ENCODE data around the gene RABGAP1L. TPM values are rescaled to one million over a fixed set of nuclear protein-coding genes. Genes with fewer than 3 reads are reported as not detected.

RABGAP1L gene
- total RNA-seq, 1 experiment from 2014 or later, result 20.8 TPM

GRCh38 chr1:174971466-174971865 lies 812.1 kb downstream of the RABGAP1L start:
- DNase-seq (ENCODE audit: extremely low read depth, low read depth), result no peak

GRCh38 chr1:174971902-174972301 lies 812.6 kb downstream of the RABGAP1L start:
- DNase-seq (ENCODE audit: extremely low read depth, low read depth), result no peak

- no peak for DNase-seq (ENCODE audit: extremely low read depth, low read depth)
Measured at GRCh38 chr1:174974711-174975119, 815.4 kb downstream of the RABGAP1L start.

- no peak for DNase-seq (ENCODE audit: extremely low read depth, low read depth)
Measured at GRCh38 chr1:174975764-174976163, 816.4 kb downstream of the RABGAP1L start.

GRCh38 chr1:174976436-174977108 lies 817.3 kb downstream of the RABGAP1L start:
- no peak for DNase-seq (ENCODE audit: extremely low read depth, low read depth)

GRCh38 chr1:174982971-174983689 lies 823.8 kb downstream of the RABGAP1L start:
- DNase-seq (ENCODE audit: extremely low read depth, low read depth), result peak; percentile 40

- no peak for DNase-seq (ENCODE audit: extremely low read depth, low read depth)
Measured at GRCh38 chr1:174984952-174985351, 825.6 kb downstream of the RABGAP1L start.

- DNase-seq (ENCODE audit: extremely low read depth, low read depth), result no peak
Measured at GRCh38 chr1:174988539-174988938, 829.2 kb downstream of the RABGAP1L start.

- no peak for DNase-seq (ENCODE audit: extremely low read depth, low read depth)
Measured at GRCh38 chr1:174988986-174989385, 829.7 kb downstream of the RABGAP1L start.

GRCh38 chr1:174989536-174990220 lies 830.4 kb downstream of the RABGAP1L start:
- DNase-seq (ENCODE audit: extremely low read depth, low read depth), result no peak

- DNase-seq (ENCODE audit: extremely low read depth, low read depth), result peak; percentile 84
Measured at GRCh38 chr1:174990382-174990999, 831.2 kb downstream of the RABGAP1L start.

- DNase-seq (ENCODE audit: extremely low read depth, low read depth), result no peak
Measured at GRCh38 chr1:174991473-174991872, 832.2 kb downstream of the RABGAP1L start.

- no peak for DNase-seq (ENCODE audit: extremely low read depth, low read depth)
Measured at GRCh38 chr1:174995121-174995520, 835.8 kb downstream of the RABGAP1L start.

GRCh38 chr1:174995916-174996315 lies 836.6 kb downstream of the RABGAP1L start:
- no peak for DNase-seq (ENCODE audit: extremely low read depth, low read depth)

GRCh38 chr1:174996476-174996875 lies 837.2 kb downstream of the RABGAP1L start:
- no peak for DNase-seq (ENCODE audit: extremely low read depth, low read depth)

GRCh38 chr1:174997041-174997440 lies 837.7 kb downstream of the RABGAP1L start:
- no peak for DNase-seq (ENCODE audit: extremely low read depth, low read depth)

GRCh38 chr1:174998569-174999215 lies 839.4 kb downstream of the RABGAP1L start:
- DNase-seq (ENCODE audit: extremely low read depth, low read depth), result peak; percentile 77

- DNase-seq (ENCODE audit: extremely low read depth, low read depth), result peak; percentile 100
Measured at GRCh38 chr1:174999216-174999935, 840.1 kb downstream of the RABGAP1L start.

GRCh38 chr1:174999936-175000696 lies 840.8 kb downstream of the RABGAP1L start, which contains the start of gene CACYBP:
Gene CACYBP, plus strand, starts transcription at chr1:174999947. Its CDS starts 234 bp downstream, at chr1:175000181.
- peak; percentile 24 for DNase-seq (ENCODE audit: extremely low read depth, low read depth)
